HepG2 (cell line): Measurements from ENCODE around the gene CDH11.

ENCODE experiments used
- EP300 ChIP-seq, 3 experiments: sonication (generic) in 1 of 3; formaldehyde crosslinking in 1 of 3; IDR thresholded peaks; 2 replicates each; pipeline versions ENCODE4 v1.5.1 to v1.6.1; 2011 to 2020; ENCODE audit warnings: low read depth in 2 of 3, low read length in 2 of 3, borderline replicate concordance in 1 of 3, improper control_type of control experiment in 1 of 3, mild to moderate bottlenecking in 1 of 3, missing genetic modification reagents in 1 of 3, moderate library complexity in 1 of 3
- RAD21 ChIP-seq: fragments of 450-650 bp; formaldehyde crosslinking; IDR thresholded peaks from 2 replicates; pipeline ENCODE4 v1.5.0; 2020; ENCODE audit warnings: mild to moderate bottlenecking
- ZFP90 ChIP-seq: sonication (generic); formaldehyde crosslinking; IDR thresholded peaks from 2 replicates; pipeline ENCODE4 v1.8.0; 2022; ENCODE audit warnings: missing genetic modification reagents, mild to moderate bottlenecking, inconsistent platforms, borderline replicate concordance
- ZNF501 ChIP-seq: sonication (generic); formaldehyde crosslinking; IDR thresholded peaks from 2 replicates; pipeline ENCODE4 v1.5.1; 2020; ENCODE audit warnings: mild to moderate bottlenecking, moderate library complexity, missing genetic modification reagents
- ZNF724P ChIP-seq: sonication (generic); formaldehyde crosslinking; IDR thresholded peaks from 2 replicates; pipeline ENCODE4 v1.8.0; 2022; ENCODE audit warnings: missing genetic modification reagents, borderline replicate concordance
- TF ChIP-seq, protein P1 (sequence below): IDR thresholded peaks from 2 replicates; pipeline ENCODE4 v1.6.1; 2016; ENCODE audit warnings: mild to moderate bottlenecking
- TF ChIP-seq, protein P2 (sequence below): sonication (generic); formaldehyde crosslinking; IDR thresholded peaks from 2 replicates; pipeline ENCODE4 v1.4.0; 2020; ENCODE audit warnings: mild to moderate bottlenecking, missing genetic modification reagents
- TF ChIP-seq, protein P3 (sequence below): IDR thresholded peaks from 2 replicates; pipeline ENCODE4 v1.6.1; 2016; ENCODE audit warnings: low read depth, control low read depth
- TF ChIP-seq, protein P4 (sequence below): sonication (generic); formaldehyde crosslinking; IDR thresholded peaks from 2 replicates; pipeline ENCODE4 v1.8.0; 2022; ENCODE audit warnings: mild to moderate bottlenecking, missing genetic modification reagents; ENCODE audit not compliant: insufficient replicate concordance
- TF ChIP-seq, protein P5 (sequence below): sonication (generic); formaldehyde crosslinking; IDR thresholded peaks from 2 replicates; pipeline ENCODE4 v1.8.0; 2022; ENCODE audit warnings: low read depth, missing genetic modification reagents

DNA sequence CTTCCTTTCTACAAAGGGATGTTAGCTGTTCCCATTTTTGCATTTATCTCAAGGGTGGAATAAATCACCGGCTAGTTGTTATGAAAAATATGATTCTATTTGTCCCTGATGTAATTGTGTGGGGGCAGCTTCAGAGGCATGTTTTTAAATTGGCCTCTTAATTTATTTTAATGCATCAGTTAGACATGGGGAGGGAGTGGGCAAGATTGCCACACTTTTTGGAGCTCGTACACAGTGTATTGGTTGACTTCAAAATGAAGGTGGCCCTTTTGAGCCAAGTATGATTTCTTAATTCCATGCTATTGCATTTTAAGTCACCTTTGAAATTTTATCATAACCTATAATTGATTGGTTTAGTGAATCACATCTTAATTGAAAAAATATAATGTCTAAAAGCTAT, 223.7 kb downstream of the CDH11 start:
- TF ChIP-seq ZNF724P (CRISPR knock-in tag), result no peak
- TF ChIP-seq ZFP90 (CRISPR knock-in tag), result no peak
- TF ChIP-seq EP300 (IDR thresholded peaks at IDR 0.05; ENCODE audit: low read depth in 2 of 2, low read length in 2 of 2), result no peak
- TF ChIP-seq EP300 (CRISPR knock-in tag; IDR thresholded peaks at IDR 0.05; ENCODE audit: borderline replicate concordance), result no peak
- TF ChIP-seq, protein P1, sequence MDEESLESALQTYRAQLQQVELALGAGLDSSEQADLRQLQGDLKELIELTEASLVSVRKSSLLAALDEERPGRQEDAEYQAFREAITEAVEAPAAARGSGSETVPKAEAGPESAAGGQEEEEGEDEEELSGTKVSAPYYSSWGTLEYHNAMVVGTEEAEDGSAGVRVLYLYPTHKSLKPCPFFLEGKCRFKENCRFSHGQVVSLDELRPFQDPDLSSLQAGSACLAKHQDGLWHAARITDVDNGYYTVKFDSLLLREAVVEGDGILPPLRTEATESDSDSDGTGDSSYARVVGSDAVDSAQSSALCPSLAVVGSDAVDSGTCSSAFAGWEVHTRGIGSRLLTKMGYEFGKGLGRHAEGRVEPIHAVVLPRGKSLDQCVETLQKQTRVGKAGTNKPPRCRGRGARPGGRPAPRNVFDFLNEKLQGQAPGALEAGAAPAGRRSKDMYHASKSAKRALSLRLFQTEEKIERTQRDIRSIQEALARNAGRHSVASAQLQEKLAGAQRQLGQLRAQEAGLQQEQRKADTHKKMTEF (CRISPR knock-in tag), result no peak
- TF ChIP-seq, protein P2, sequence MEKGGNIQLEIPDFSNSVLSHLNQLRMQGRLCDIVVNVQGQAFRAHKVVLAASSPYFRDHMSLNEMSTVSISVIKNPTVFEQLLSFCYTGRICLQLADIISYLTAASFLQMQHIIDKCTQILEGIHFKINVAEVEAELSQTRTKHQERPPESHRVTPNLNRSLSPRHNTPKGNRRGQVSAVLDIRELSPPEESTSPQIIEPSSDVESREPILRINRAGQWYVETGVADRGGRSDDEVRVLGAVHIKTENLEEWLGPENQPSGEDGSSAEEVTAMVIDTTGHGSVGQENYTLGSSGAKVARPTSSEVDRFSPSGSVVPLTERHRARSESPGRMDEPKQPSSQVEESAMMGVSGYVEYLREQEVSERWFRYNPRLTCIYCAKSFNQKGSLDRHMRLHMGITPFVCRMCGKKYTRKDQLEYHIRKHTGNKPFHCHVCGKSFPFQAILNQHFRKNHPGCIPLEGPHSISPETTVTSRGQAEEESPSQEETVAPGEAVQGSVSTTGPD (CRISPR knock-in tag), result no peak
- TF ChIP-seq ZNF501 (CRISPR knock-in tag), result no peak
- TF ChIP-seq, protein P3, sequence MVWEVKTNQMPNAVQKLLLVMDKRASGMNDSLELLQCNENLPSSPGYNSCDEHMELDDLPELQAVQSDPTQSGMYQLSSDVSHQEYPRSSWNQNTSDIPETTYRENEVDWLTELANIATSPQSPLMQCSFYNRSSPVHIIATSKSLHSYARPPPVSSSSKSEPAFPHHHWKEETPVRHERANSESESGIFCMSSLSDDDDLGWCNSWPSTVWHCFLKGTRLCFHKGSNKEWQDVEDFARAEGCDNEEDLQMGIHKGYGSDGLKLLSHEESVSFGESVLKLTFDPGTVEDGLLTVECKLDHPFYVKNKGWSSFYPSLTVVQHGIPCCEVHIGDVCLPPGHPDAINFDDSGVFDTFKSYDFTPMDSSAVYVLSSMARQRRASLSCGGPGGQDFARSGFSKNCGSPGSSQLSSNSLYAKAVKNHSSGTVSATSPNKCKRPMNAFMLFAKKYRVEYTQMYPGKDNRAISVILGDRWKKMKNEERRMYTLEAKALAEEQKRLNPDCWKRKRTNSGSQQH (CRISPR knock-in tag), result no peak
- TF ChIP-seq, protein P4, sequence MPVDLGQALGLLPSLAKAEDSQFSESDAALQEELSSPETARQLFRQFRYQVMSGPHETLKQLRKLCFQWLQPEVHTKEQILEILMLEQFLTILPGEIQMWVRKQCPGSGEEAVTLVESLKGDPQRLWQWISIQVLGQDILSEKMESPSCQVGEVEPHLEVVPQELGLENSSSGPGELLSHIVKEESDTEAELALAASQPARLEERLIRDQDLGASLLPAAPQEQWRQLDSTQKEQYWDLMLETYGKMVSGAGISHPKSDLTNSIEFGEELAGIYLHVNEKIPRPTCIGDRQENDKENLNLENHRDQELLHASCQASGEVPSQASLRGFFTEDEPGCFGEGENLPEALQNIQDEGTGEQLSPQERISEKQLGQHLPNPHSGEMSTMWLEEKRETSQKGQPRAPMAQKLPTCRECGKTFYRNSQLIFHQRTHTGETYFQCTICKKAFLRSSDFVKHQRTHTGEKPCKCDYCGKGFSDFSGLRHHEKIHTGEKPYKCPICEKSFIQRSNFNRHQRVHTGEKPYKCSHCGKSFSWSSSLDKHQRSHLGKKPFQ (CRISPR knock-in tag), result no peak
- TF ChIP-seq, protein P5, sequence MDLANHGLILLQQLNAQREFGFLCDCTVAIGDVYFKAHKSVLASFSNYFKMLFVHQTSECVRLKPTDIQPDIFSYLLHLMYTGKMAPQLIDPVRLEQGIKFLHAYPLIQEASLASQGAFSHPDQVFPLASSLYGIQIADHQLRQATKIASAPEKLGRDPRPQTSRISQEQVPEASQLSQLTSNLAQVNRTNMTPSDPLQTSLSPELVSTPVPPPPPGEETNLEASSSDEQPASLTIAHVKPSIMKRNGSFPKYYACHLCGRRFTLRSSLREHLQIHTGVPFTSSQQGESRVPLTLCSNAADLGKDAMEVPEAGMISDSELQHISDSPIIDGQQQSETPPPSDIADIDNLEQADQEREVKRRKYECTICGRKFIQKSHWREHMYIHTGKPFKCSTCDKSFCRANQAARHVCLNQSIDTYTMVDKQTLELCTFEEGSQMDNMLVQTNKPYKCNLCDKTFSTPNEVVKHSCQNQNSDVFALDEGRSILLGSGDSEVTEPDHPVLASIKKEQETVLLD (CRISPR knock-in tag), result no peak
- TF ChIP-seq RAD21 (CRISPR knock-in tag), result no peak
